AG04449 (cell line): Measurements from ENCODE around the gene CYLC1.

Experiments used
- CTCF ChIA-PET: fragments of 350-600 bp; formaldehyde crosslinking; extraction: SDS; loops from one replicate; lab custom pipeline; 2021; ENCODE audit warnings: antibody characterized with exemption; lab: Yijun Ruan, JAX
- POLR2A ChIA-PET: fragments of 400-600, 350-600 bp; formaldehyde crosslinking; extraction: SDS; loops from one replicate; lab custom pipeline; 2020; ENCODE audit warnings: antibody characterized with exemption, inconsistent platforms; lab: Yijun Ruan, JAX
- DNase-seq: peaks from one replicate; pipeline ENCODE4 v3.0.0-alpha.2; 2010; ENCODE audit warnings: low read depth, low spot score
- H3K4me3 ChIP-seq: 2 replicates; pipeline ENCODE4 v1.5.1; 2011; ENCODE audit warnings: low read depth, mild to moderate bottlenecking, control low read depth, low read length
- CTCF ChIP-seq: IDR thresholded peaks from one replicate; pipeline ENCODE4 v1.5.1; 2011; ENCODE audit warnings: mild to moderate bottlenecking, moderate library complexity, low read length, control low read depth, inconsistent platforms; ENCODE audit not compliant: insufficient read depth; ENCODE audit errors: missing control alignments

CYLC1 gene

GRCh38 chrX:83892433-83892832 is 31.5 kb downstream of the CYLC1 start:
- ChIA-PET POLR2A (no interaction called here), CTCF (no interaction called here)
- no peak overlapping the region for H3K4me3 ChIP-seq
- no peak for TF ChIP-seq CTCF
- DNase-seq, result no peak

GRCh38 chrX:83906921-83907320 is 46.0 kb downstream of the CYLC1 start:
- CTCF ChIA-PET, result no interaction called here
- POLR2A ChIA-PET, result no interaction called here
- H3K4me3 ChIP-seq, result no peak overlapping the region
- TF ChIP-seq CTCF, result no peak
- DNase-seq, result no peak

GRCh38 chrX:83916525-83916924 is 55.6 kb downstream of the CYLC1 start:
- H3K4me3 ChIP-seq, result no peak overlapping the region
- DNase-seq, result no peak
- no peak for TF ChIP-seq CTCF
- CTCF ChIA-PET, result no interaction called here
- POLR2A ChIA-PET, result no interaction called here

GRCh38 chrX:83934220-83934619 is 73.3 kb downstream of the CYLC1 start:
- ChIA-PET CTCF (no interaction called here), POLR2A (no interaction called here)
- no peak for TF ChIP-seq CTCF
- no peak overlapping the region for H3K4me3 ChIP-seq
- no peak for DNase-seq
